SK-N-MC (cell line): Measurements from ENCODE around the gene SHANK3.

Experiments
- EZH2 ChIP-seq: fragments of 200-600 bp; sonication (generic); IDR thresholded peaks from one replicate; pipeline ENCODE4 v1.6.1; 2017; ENCODE audit warnings: antibody characterized with exemption
- FOXP2 ChIP-seq: optimal IDR thresholded peaks from 2 replicates; pipeline ENCODE3; 2011; ENCODE audit warnings: mild to moderate bottlenecking, moderate library complexity; ENCODE audit not compliant: insufficient read depth; ENCODE audit errors: extremely low read length, control extremely low read depth
- POLR2AphosphoS5 ChIP-seq: IDR thresholded peaks from 2 replicates; pipeline ENCODE4 v1.6.1; 2012; ENCODE audit warnings: mild to moderate bottlenecking, low read depth, low read length, borderline replicate concordance

- TF ChIP-seq POLR2AphosphoS5 (no peak), EZH2 (no peak), FOXP2 (no peak)
Measured at GRCh38 chr22:50693462-50693861, 20.8 kb downstream of the SHANK3 start.
